Measurements from ENCODE around the gene ABCC1.
"Not testable (repeated sequence)": the region's sequence is repeated elsewhere in the genome, so short reads cannot be mapped to it uniquely, and the experiment has no call there.

The ABCC1 gene

DNA sequence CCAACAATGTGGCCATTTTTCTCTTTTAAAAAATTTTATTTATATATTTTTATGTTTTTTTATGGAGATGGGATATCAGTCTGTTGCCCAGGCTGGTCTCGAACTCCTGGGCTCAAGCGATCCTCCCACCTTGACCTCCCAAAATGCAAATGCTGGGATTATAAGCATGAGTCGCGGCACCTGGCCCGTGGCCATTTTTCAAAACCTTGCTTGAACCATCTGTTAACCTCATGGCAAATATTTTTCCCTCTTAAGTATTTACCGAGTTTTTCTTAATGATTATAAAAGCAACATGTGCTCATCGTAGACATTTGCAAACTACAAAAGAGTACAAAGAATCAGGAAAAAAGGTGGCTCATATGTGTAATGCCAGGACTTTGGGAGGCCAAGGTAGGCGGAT lies 146.2 kb downstream of the ABCC1 start:
- H3K4me1 ChIP-seq (ENCODE audit: control insufficient read depth, insufficient read depth, low read length) = peaks cover 20% of the 10 kb centered on the region
- no peaks in the 10 kb centered on the region for H3K27me3 ChIP-seq (replicated peaks; ENCODE audit: control insufficient read depth, insufficient read depth, low read length)
- no peak overlapping the region for H3K4me3 ChIP-seq (ENCODE audit: low read length)
- H3K9ac ChIP-seq (ENCODE audit: low read length) = peak overlapping the region; percentile 61
- H3K36me3 ChIP-seq (ENCODE audit: control insufficient read depth, insufficient read depth, low read length, severe bottlenecking) = peaks cover 47% of the 10 kb centered on the region
- DNase-seq (ENCODE audit: low read depth) = no peak
- no peaks in the 10 kb centered on the region for H3K9me3 ChIP-seq (ENCODE audit: control insufficient read depth, low read length)

DNA sequence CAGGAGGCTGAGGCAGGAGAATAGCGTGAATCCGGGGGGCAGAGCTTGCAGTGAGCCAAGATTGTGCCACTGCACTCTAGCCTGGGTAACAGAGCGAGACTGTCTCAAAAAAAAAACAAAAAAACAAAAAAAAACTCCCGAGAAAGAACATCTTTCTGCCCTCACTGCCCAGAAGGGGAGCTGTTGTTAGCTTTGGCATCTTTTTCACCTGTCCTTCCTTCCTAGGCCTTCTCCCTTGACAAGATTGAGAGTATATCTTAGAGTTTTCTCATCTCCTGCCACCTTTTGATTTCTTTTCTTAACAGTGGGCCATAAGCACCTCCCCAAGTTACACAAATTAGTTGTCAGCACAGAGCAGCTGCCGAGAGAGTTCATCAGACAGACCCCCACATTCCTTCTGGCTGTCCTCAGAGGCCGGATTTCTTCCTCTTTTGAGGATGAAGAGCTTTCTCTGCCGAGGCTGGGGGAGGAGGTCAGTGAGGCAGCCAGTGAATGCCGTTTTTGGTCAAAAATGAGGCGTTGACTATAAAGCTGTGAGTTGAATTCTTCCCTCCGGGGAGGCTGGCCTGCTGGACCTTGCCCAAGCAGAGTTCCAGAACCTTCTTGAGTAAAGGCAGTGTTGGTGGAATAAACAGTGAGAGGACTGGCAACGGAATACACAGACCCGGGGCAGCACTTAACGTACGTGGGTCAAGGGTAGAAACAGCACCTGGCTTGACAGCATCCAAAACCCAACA lies 146.9 kb downstream of the ABCC1 start:
- peaks cover 20% of the 10 kb centered on the region for H3K4me1 ChIP-seq (ENCODE audit: control insufficient read depth, insufficient read depth, low read length)
- no peak overlapping the region for H3K4me3 ChIP-seq (ENCODE audit: low read length)
- H3K27me3 ChIP-seq (replicated peaks; ENCODE audit: control insufficient read depth, insufficient read depth, low read length) = no peaks in the 10 kb centered on the region
- peaks cover 40% of the 10 kb centered on the region for H3K36me3 ChIP-seq (ENCODE audit: control insufficient read depth, insufficient read depth, low read length, severe bottlenecking)
- DNase-seq (ENCODE audit: low read depth) = peak; percentile 74
- no peaks in the 10 kb centered on the region for H3K9me3 ChIP-seq (ENCODE audit: control insufficient read depth, low read length)
- peak overlapping the region; percentile 61 for H3K9ac ChIP-seq (ENCODE audit: low read length)

DNA sequence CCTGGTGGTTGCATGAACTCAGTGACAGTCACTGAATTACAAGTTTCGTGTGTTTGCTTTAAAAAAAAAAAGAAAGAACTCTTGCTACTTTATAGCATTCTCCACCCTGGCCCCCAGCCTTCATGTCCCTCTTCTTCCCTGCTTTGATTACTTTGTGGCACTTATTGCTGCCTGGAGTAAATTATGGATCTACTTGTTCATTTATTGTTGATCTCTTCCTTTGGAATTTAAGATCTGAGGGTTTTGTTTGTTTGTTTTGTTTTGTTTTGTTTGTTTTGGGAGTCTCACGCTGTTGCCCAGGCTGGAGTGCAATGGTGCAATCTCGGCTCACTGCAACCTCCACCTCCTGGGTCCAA lies 147.4 kb downstream of the ABCC1 start:
- no peak overlapping the region for H3K4me3 ChIP-seq (ENCODE audit: low read length)
- DNase-seq (ENCODE audit: low read depth) = no peak
- H3K36me3 ChIP-seq (ENCODE audit: control insufficient read depth, insufficient read depth, low read length, severe bottlenecking) = peaks cover 36% of the 10 kb centered on the region
- no peaks in the 10 kb centered on the region for H3K9me3 ChIP-seq (ENCODE audit: control insufficient read depth, low read length)
- H3K4me1 ChIP-seq (ENCODE audit: control insufficient read depth, insufficient read depth, low read length) = peaks cover 20% of the 10 kb centered on the region
- no peaks in the 10 kb centered on the region for H3K27me3 ChIP-seq (replicated peaks; ENCODE audit: control insufficient read depth, insufficient read depth, low read length)
- peak overlapping the region; percentile 61 for H3K9ac ChIP-seq (ENCODE audit: low read length)

DNA sequence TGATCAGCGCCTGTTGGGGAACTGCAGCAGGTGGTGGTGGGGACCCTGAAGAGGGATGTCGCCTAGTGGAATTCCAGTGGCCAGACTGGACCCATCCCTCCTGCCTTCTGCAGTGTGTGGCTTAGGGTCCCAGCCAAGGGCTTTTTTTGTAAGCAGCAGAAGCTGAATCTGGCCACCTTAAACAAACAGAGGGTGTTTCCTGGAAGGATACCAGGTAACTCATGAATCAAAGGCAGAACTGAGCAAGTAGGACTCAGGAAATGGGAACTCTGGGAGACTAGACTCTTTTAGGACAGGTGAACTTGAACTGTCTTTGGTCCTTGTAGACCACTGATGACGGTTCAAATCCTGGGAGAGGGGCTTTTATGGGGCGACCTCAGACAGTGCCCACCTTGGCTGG lies 149.9 kb downstream of the ABCC1 start:
- Histone ChIP-seq H3K27me3 (replicated peaks; ENCODE audit: control insufficient read depth, insufficient read depth, low read length) (no peaks in the 10 kb centered on the region), H3K4me1 (ENCODE audit: control insufficient read depth, insufficient read depth, low read length) (peaks cover 15% of the 10 kb centered on the region)

DNA sequence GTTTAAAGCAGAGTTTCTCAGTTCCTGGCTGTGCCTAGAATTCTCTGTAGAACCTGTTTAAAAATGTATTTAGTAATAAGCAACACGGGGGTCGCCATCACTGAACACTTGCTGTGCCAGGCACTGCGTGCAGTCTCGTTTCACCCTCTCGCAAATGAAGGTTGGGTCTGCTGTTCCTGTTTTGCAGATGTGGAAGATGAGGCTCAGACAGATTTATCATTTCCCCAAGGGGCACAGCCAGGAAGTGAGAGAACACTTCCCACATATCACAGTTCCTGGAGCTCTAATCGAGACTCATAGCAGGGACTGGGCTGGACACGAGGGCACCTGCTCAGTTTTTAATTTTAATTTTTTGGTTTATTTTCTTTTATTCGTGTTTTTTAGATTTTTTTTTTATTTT lies 151.2 kb downstream of the ABCC1 start:
- H3K9ac ChIP-seq (ENCODE audit: low read length) = no peak overlapping the region
- peaks cover 15% of the 10 kb centered on the region for H3K4me1 ChIP-seq (ENCODE audit: control insufficient read depth, insufficient read depth, low read length)
- H3K27me3 ChIP-seq (replicated peaks; ENCODE audit: control insufficient read depth, insufficient read depth, low read length) = no peaks in the 10 kb centered on the region
- H3K9me3 ChIP-seq (ENCODE audit: control insufficient read depth, low read length) = no peaks in the 10 kb centered on the region
- peaks cover 48% of the 10 kb centered on the region for H3K36me3 ChIP-seq (ENCODE audit: control insufficient read depth, insufficient read depth, low read length, severe bottlenecking)
- no peak for DNase-seq (ENCODE audit: low read depth)
- no peak overlapping the region for H3K4me3 ChIP-seq (ENCODE audit: low read length)

More for the DNA sequence above, 149.9 kb downstream of the ABCC1 start:
- no peak for DNase-seq (ENCODE audit: low read depth)
- Histone ChIP-seq H3K9me3 (ENCODE audit: control insufficient read depth, low read length) (no peaks in the 10 kb centered on the region), H3K4me3 (ENCODE audit: low read length) (no peak overlapping the region), H3K9ac (ENCODE audit: low read length) (no peak overlapping the region), H3K36me3 (ENCODE audit: control insufficient read depth, insufficient read depth, low read length, severe bottlenecking) (peaks cover 40% of the 10 kb centered on the region)

GRCh38 chr16:16101585-16101984 lies 152.2 kb downstream of the ABCC1 start:
- Histone ChIP-seq H3K36me3 (ENCODE audit: control insufficient read depth, insufficient read depth, low read length, severe bottlenecking) (peaks cover 55% of the 10 kb centered on the region), H3K4me3 (ENCODE audit: low read length) (no peak overlapping the region), H3K27me3 (replicated peaks; ENCODE audit: control insufficient read depth, insufficient read depth, low read length) (no peaks in the 10 kb centered on the region), H3K4me1 (ENCODE audit: control insufficient read depth, insufficient read depth, low read length) (peaks cover 5% of the 10 kb centered on the region), H3K9me3 (ENCODE audit: control insufficient read depth, low read length) (no peaks in the 10 kb centered on the region), H3K9ac (ENCODE audit: low read length) (no peak overlapping the region)
- no peak for DNase-seq (ENCODE audit: low read depth)

GRCh38 chr16:16102738-16103137 lies 153.3 kb downstream of the ABCC1 start:
- H3K9ac ChIP-seq (ENCODE audit: low read length) = no peak overlapping the region
- no peaks in the 10 kb centered on the region for H3K27me3 ChIP-seq (replicated peaks; ENCODE audit: control insufficient read depth, insufficient read depth, low read length)
- no peak for DNase-seq (ENCODE audit: low read depth)
- H3K9me3 ChIP-seq (ENCODE audit: control insufficient read depth, low read length) = no peaks in the 10 kb centered on the region
- peaks cover 59% of the 10 kb centered on the region for H3K36me3 ChIP-seq (ENCODE audit: control insufficient read depth, insufficient read depth, low read length, severe bottlenecking)
- no peaks in the 10 kb centered on the region for H3K4me1 ChIP-seq (ENCODE audit: control insufficient read depth, insufficient read depth, low read length)
- H3K4me3 ChIP-seq (ENCODE audit: low read length) = no peak overlapping the region

DNA sequence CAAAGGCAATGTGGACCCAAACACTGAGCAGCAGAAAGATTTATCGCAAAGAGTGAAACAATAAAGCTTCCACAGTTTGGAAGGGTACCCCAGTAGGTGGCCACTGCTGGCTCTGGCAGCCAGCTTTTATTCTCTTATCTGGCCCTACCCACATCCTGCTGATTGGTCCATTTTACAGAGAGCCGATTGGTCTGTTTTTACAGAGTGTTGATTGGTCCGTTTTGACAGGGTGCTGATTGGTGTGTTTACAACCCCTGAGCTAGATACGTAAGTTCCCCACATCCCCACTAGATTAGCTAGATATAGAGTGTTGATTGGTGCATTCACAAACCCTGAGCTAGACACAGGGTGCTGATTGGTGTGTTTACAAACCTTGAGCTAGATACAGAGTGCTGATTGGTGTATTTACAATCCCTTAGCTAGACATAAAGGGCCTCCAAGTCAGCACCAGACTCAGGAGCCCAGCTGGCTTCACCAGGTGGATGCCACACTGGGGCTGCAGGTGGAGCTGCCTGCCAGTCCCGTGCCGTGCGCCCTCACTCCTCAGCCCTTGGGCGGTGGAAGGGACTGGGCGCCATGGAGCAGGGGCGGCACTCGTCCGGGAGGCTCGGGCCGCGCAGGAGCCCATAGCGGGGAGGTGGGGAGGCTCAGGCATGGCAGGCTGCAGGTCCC lies 154.9 kb downstream of the ABCC1 start:
- H3K4me1 ChIP-seq (ENCODE audit: control insufficient read depth, insufficient read depth, low read length); H3K9me3 ChIP-seq (ENCODE audit: control insufficient read depth, low read length); DNase-seq (ENCODE audit: low read depth); H3K9ac ChIP-seq (ENCODE audit: low read length); H3K27me3 ChIP-seq (replicated peaks; ENCODE audit: control insufficient read depth, insufficient read depth, low read length); H3K4me3 ChIP-seq (ENCODE audit: low read length): not testable (repeated sequence)
- H3K36me3 ChIP-seq (ENCODE audit: control insufficient read depth, insufficient read depth, low read length, severe bottlenecking) = peaks cover 58% of the 10 kb centered on the region

DNA sequence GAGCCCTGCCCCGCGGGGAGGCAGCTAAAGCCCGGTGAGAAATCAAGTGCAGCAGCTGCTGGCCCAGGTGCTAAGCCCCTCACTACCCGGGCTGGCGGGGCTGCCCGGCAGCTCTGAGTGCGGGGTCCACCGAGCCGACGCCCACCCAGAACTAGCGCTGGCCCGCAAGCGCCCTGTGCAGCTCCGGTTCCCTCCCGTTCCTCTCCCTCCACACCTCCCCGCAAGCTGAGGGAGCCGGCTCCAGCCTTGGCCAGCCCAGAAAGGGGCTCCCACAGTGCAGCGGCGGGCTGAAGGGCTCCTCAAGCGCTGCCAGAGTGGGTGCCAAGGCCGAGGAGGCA lies 155.4 kb downstream of the ABCC1 start:
- not testable (repeated sequence) for DNase-seq (ENCODE audit: low read depth); H3K9ac ChIP-seq (ENCODE audit: low read length); H3K4me3 ChIP-seq (ENCODE audit: low read length)

DNA sequence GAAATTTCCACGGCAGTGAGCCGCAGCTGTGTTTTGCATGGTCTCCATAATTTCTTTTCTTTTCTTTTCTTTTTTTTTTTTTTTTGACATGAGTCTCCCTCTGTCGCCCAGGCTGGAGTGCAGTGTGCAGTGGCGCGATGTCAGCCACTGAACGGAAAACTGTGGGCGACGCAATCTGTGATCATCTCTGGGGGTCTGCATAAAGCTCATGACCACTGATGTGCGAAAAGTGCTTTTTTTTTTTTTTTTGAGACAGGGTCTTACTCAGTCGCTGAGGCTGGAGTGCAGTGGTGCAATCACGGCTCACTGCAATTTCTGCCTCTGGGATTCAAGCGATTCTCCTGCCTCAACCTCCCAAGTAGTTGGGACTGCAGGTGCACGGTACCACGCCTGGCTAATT lies 156.2 kb downstream of the ABCC1 start:
- no peak for DNase-seq (ENCODE audit: low read depth)
- H3K9ac ChIP-seq (ENCODE audit: low read length) = no peak overlapping the region
- no peaks in the 10 kb centered on the region for H3K4me1 ChIP-seq (ENCODE audit: control insufficient read depth, insufficient read depth, low read length)
- H3K9me3 ChIP-seq (ENCODE audit: control insufficient read depth, low read length) = no peaks in the 10 kb centered on the region
- H3K36me3 ChIP-seq (ENCODE audit: control insufficient read depth, insufficient read depth, low read length, severe bottlenecking) = peaks cover 60% of the 10 kb centered on the region
- H3K27me3 ChIP-seq (replicated peaks; ENCODE audit: control insufficient read depth, insufficient read depth, low read length) = no peaks in the 10 kb centered on the region
- no peak overlapping the region for H3K4me3 ChIP-seq (ENCODE audit: low read length)

More for the DNA sequence above, 155.4 kb downstream of the ABCC1 start:
- H3K9me3 ChIP-seq (ENCODE audit: control insufficient read depth, low read length); H3K4me1 ChIP-seq (ENCODE audit: control insufficient read depth, insufficient read depth, low read length); H3K27me3 ChIP-seq (replicated peaks; ENCODE audit: control insufficient read depth, insufficient read depth, low read length): not testable (repeated sequence)
- H3K36me3 ChIP-seq (ENCODE audit: control insufficient read depth, insufficient read depth, low read length, severe bottlenecking) = peaks cover 60% of the 10 kb centered on the region

- H3K4me3 ChIP-seq (ENCODE audit: low read length) = no peak overlapping the region
- H3K9ac ChIP-seq (ENCODE audit: low read length) = no peak overlapping the region
- H3K36me3 ChIP-seq (ENCODE audit: control insufficient read depth, insufficient read depth, low read length, severe bottlenecking) = peaks cover 68% of the 10 kb centered on the region
- DNase-seq (ENCODE audit: low read depth) = no peak
- H3K4me1 ChIP-seq (ENCODE audit: control insufficient read depth, insufficient read depth, low read length) = no peaks in the 10 kb centered on the region
- H3K27me3 ChIP-seq (replicated peaks; ENCODE audit: control insufficient read depth, insufficient read depth, low read length) = no peaks in the 10 kb centered on the region
- H3K9me3 ChIP-seq (ENCODE audit: control insufficient read depth, low read length) = no peaks in the 10 kb centered on the region
These were observed 157.1 kb downstream of the ABCC1 start for GRCh38 chr16:16106466-16106865.

- Histone ChIP-seq H3K4me1 (ENCODE audit: control insufficient read depth, insufficient read depth, low read length) (no peaks in the 10 kb centered on the region), H3K27me3 (replicated peaks; ENCODE audit: control insufficient read depth, insufficient read depth, low read length) (no peaks in the 10 kb centered on the region), H3K9me3 (ENCODE audit: control insufficient read depth, low read length) (no peaks in the 10 kb centered on the region), H3K36me3 (ENCODE audit: control insufficient read depth, insufficient read depth, low read length, severe bottlenecking) (peaks cover 75% of the 10 kb centered on the region), H3K9ac (ENCODE audit: low read length) (no peak overlapping the region), H3K4me3 (ENCODE audit: low read length) (no peak overlapping the region)
- no peak for DNase-seq (ENCODE audit: low read depth)
These were observed 158.4 kb downstream of the ABCC1 start for GRCh38 chr16:16107839-16108238.
